ENCODE results near the gene OSBPL6. TPM values are rescaled to one million over a fixed set of nuclear protein-coding genes. Genes with fewer than 3 reads are reported as not detected.

OSBPL6 gene
- total and polyA plus RNA-seq, 10 of the 15 experiments (the other 5 are each of a cell fraction or from before 2014, with no cell fraction given), result 0.01 to 0.08 (median 0.03) TPM; not detected in 5

DNA sequence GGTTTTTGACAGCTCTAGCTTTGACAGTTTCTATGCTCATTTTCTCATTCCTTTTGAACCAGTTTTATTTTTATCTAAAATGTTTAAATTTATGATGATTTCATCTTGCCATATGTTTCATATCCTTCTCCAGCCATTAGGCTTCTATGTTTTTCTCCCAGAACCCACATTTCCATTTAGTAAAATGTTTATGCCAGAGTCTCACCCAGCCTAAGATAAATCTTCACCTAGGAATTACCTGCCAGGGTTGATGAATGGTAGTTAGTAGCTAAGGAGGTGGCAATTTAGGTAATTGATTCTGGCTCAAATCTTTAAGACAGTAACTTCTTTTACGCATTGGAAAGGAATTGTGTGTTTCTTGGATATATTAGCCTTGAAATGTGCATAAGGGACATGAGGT lies 173.0 kb downstream of the OSBPL6 start:
- Histone ChIP-seq H4K20me1 (ENCODE audit: control insufficient read depth, insufficient read depth) (no peaks in the 10 kb centered on the region), H3K27ac (ENCODE audit: control insufficient read depth, insufficient read depth) (no peak overlapping the region), H3K36me3 (ENCODE audit: control insufficient read depth in 2 of 2, insufficient read depth in 2 of 2, low read length in 1 of 2) (no peaks in the 10 kb centered on the region), H3K9me3 (replicated peaks; ENCODE audit: control insufficient read depth, insufficient read depth, low read length) (no peaks in the 10 kb centered on the region), H2AFZ (ENCODE audit: control insufficient read depth, low read depth, low read length) (no peak overlapping the region), H3K4me3 (no peak overlapping the region), H3K27me3 (replicated peaks in 1 of 2; ENCODE audit: control insufficient read depth in 2 of 2, insufficient read depth in 2 of 2, low read length in 1 of 2) (no peaks in the 10 kb centered on the region), H3K4me2 (ENCODE audit: control insufficient read depth, insufficient read depth) (no peak overlapping the region), H3K4me1 (ENCODE audit: control insufficient read depth, insufficient read depth, low read length) (no peaks in the 10 kb centered on the region), H3K9ac (ENCODE audit: control insufficient read depth, insufficient read depth, low read length) (no peak overlapping the region), H3K79me2 (ENCODE audit: control insufficient read depth, insufficient read depth, low read length) (no peaks in the 10 kb centered on the region)
- ChIA-PET POLR2A (no interaction called here), SMC1A (ENCODE audit: uncharacterized antibody, unreplicated experiment) (no interaction called here), RAD21 (ENCODE audit: unreplicated experiment) (no interaction called here), CTCF (interaction anchor here (1.0 kb wide), 1 partner anchor 47 kb away, joined by 3 read pairs; no protein-coding TSS in a partner anchor)
- FAIRE-seq (no peak), ATAC-seq (no peak), DNase-seq (ENCODE audit: low read depth, low spot score) (no peak)
- intact Hi-C loops (cut with micrococcal nuclease; ENCODE audit: unreplicated experiment), result no loop called here
- no TSS peak for BruUV-seq (replicated peaks)
- in situ Hi-C loops (cut with MboI), result no loop called here
- WGBS (ENCODE audit: insufficient coverage, insufficient replicate concordance, low lambda C conversion rate, missing lambda C conversion rate), result 88% methylated on average over 1 of the region's 1 CpG
- no peak for TF ChIP-seq TAF1 (IDR thresholded peaks at IDR 0.05; ENCODE audit: borderline replicate concordance, low read depth, low read length)
- TF ChIP-seq SUZ12 (IDR thresholded peaks at IDR 0.05; ENCODE audit: unreplicated experiment), result no peak
- no peak for TF ChIP-seq CHD4 (IDR thresholded peaks at IDR 0.05)
- TF ChIP-seq RB1 (IDR thresholded peaks at IDR 0.05; ENCODE audit: borderline replicate concordance), result no peak
- TF ChIP-seq CBX5 (IDR thresholded peaks at IDR 0.05; ENCODE audit: low read depth), result no peak
- TF ChIP-seq, protein P1, sequence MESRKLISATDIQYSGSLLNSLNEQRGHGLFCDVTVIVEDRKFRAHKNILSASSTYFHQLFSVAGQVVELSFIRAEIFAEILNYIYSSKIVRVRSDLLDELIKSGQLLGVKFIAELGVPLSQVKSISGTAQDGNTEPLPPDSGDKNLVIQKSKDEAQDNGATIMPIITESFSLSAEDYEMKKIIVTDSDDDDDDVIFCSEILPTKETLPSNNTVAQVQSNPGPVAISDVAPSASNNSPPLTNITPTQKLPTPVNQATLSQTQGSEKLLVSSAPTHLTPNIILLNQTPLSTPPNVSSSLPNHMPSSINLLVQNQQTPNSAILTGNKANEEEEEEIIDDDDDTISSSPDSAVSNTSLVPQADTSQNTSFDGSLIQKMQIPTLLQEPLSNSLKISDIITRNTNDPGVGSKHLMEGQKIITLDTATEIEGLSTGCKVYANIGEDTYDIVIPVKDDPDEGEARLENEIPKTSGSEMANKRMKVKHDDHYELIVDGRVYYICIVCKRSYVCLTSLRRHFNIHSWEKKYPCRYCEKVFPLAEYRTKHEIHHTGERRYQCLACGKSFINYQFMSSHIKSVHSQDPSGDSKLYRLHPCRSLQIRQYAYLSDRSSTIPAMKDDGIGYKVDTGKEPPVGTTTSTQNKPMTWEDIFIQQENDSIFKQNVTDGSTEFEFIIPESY (IDR thresholded peaks at IDR 0.05), result no peak
- no peak for TF ChIP-seq HDGF (IDR thresholded peaks at IDR 0.05)
- TF ChIP-seq HDAC2 (IDR thresholded peaks at IDR 0.05), result no peak
- TF ChIP-seq, protein P2, sequence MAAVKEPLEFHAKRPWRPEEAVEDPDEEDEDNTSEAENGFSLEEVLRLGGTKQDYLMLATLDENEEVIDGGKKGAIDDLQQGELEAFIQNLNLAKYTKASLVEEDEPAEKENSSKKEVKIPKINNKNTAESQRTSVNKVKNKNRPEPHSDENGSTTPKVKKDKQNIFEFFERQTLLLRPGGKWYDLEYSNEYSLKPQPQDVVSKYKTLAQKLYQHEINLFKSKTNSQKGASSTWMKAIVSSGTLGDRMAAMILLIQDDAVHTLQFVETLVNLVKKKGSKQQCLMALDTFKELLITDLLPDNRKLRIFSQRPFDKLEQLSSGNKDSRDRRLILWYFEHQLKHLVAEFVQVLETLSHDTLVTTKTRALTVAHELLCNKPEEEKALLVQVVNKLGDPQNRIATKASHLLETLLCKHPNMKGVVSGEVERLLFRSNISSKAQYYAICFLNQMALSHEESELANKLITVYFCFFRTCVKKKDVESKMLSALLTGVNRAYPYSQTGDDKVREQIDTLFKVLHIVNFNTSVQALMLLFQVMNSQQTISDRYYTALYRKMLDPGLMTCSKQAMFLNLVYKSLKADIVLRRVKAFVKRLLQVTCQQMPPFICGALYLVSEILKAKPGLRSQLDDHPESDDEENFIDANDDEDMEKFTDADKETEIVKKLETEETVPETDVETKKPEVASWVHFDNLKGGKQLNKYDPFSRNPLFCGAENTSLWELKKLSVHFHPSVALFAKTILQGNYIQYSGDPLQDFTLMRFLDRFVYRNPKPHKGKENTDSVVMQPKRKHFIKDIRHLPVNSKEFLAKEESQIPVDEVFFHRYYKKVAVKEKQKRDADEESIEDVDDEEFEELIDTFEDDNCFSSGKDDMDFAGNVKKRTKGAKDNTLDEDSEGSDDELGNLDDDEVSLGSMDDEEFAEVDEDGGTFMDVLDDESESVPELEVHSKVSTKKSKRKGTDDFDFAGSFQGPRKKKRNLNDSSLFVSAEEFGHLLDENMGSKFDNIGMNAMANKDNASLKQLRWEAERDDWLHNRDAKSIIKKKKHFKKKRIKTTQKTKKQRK (IDR thresholded peaks at IDR 0.05; ENCODE audit: low read depth, low read length), result no peak
- TF ChIP-seq CREB1 (IDR thresholded peaks at IDR 0.05; ENCODE audit: low read depth), result no peak
- TF ChIP-seq, protein P3, sequence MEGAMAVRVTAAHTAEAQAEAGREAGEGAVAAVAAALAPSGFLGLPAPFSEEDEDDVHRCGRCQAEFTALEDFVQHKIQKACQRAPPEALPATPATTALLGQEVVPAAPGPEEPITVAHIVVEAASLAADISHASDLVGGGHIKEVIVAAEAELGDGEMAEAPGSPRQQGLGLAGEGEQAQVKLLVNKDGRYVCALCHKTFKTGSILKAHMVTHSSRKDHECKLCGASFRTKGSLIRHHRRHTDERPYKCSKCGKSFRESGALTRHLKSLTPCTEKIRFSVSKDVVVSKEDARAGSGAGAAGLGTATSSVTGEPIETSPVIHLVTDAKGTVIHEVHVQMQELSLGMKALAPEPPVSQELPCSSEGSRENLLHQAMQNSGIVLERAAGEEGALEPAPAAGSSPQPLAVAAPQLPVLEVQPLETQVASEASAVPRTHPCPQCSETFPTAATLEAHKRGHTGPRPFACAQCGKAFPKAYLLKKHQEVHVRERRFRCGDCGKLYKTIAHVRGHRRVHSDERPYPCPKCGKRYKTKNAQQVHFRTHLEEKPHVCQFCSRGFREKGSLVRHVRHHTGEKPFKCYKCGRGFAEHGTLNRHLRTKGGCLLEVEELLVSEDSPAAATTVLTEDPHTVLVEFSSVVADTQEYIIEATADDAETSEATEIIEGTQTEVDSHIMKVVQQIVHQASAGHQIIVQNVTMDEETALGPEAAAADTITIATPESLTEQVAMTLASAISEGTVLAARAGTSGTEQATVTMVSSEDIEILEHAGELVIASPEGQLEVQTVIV (IDR thresholded peaks at IDR 0.05; ENCODE audit: borderline replicate concordance, partially characterized antibody), result no peak
- TF ChIP-seq POLR2A (IDR thresholded peaks at IDR 0.05; ENCODE audit: low read depth, low read length), result no peak
- no peak for TF ChIP-seq CHD1 (IDR thresholded peaks at IDR 0.05; ENCODE audit: low read depth, low read length)
- TF ChIP-seq, protein P4, sequence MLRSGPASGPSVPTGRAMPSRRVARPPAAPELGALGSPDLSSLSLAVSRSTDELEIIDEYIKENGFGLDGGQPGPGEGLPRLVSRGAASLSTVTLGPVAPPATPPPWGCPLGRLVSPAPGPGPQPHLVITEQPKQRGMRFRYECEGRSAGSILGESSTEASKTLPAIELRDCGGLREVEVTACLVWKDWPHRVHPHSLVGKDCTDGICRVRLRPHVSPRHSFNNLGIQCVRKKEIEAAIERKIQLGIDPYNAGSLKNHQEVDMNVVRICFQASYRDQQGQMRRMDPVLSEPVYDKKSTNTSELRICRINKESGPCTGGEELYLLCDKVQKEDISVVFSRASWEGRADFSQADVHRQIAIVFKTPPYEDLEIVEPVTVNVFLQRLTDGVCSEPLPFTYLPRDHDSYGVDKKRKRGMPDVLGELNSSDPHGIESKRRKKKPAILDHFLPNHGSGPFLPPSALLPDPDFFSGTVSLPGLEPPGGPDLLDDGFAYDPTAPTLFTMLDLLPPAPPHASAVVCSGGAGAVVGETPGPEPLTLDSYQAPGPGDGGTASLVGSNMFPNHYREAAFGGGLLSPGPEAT (IDR thresholded peaks at IDR 0.05; ENCODE audit: low read depth), result no peak
- TF ChIP-seq NFXL1 (IDR thresholded peaks at IDR 0.05; ENCODE audit: borderline replicate concordance), result no peak
